Measurements from ENCODE around the gene RIPK4.

DNA sequence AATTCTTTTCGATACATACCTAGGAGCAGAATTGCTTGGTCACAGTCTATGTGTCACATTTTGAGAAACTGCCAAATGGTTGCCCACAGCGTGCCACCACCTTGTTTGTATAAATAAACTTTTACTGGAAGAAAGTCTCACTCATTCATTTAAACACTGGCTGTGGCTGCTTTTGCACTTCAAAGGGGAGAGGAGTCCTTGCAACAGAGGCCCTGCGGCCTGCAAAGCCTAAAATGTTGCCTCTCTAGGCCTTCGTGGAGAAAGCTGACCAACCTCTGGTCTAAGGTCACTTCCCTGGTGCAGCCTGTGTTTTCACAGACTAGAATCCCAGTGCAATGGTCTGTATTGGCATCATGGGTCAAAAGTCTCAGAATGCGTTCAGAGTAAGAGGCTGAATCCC is 8.3 kb downstream of the RIPK4 start:
- TF ChIP-seq POLR2A (IDR thresholded peaks at IDR 0.05) (no peak), CTCF (IDR thresholded peaks at IDR 0.05) (no peak), POLR2AphosphoS5 (IDR thresholded peaks at IDR 0.05) (no peak), EP300 (IDR thresholded peaks at IDR 0.05; ENCODE audit: low read depth) (no peak)

Measured in transverse colon (tissue), 4 donors.